Measurements from ENCODE around the gene OR51M1. TPM values are rescaled to one million over a fixed set of nuclear protein-coding genes. Genes with fewer than 3 reads are reported as not detected.

Gene OR51M1
- total and polyA plus RNA-seq, 2 experiments from 2014 or later, result not detected

DNA sequence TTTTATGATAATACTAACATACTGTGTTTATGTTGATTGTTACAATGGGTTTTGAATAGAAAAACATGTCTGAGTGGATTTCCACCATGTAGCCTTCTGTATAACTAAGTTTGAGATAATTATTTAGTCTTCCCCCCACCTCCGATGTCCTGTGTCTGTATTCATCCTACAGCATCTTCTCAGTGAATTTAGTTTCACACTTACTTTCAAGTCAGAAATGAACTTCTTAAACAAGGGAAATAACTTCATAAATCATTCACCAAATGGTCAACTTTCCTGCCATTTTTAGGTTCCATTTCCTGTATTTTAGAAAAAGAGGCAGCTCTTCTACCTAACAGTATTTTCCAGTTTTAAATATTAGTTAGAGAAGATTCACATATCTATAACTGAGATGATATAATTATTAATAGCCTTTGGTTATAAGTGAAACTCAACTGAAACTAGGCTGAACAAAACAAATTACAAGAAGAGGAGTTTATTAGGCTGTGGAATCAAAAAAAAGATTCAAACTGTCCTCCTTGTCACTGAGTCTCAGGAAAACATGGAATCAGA is 43.8 kb upstream of the OR51M1 start:
- no peaks in the 10 kb centered on the region for H3K79me2 ChIP-seq
- H3K36me3 ChIP-seq (replicated peaks; ENCODE audit: insufficient read depth, low read depth), result no peaks in the 10 kb centered on the region
- no peaks in the 10 kb centered on the region for H3K9me3 ChIP-seq (ENCODE audit: low read depth)
- H2AFZ ChIP-seq, result no peak overlapping the region
- WGBS (ENCODE audit: low lambda C conversion rate, missing lambda C conversion rate), result 91% methylated on average over 1 of the region's 1 CpG
- no peaks in the 10 kb centered on the region for H3K27me3 ChIP-seq
- no peaks in the 10 kb centered on the region for H4K20me1 ChIP-seq (ENCODE audit: insufficient read depth, poor library complexity, severe bottlenecking)
- H3K27ac ChIP-seq, result no peak overlapping the region
- no peaks in the 10 kb centered on the region for H3K9me2 ChIP-seq (replicated peaks; ENCODE audit: insufficient read depth)
- DNase-seq (ENCODE audit: low spot score), result no peak
- no peak overlapping the region for H3K4me3 ChIP-seq
- TF ChIP-seq EZH2 (IDR thresholded peaks at IDR 0.05; ENCODE audit: borderline replicate concordance) (no peak), EZH2phosphoT487 (IDR thresholded peaks at IDR 0.05; ENCODE audit: low read depth, severe bottlenecking, unreplicated experiment) (no peak)
- TF ChIP-seq, protein P1, sequence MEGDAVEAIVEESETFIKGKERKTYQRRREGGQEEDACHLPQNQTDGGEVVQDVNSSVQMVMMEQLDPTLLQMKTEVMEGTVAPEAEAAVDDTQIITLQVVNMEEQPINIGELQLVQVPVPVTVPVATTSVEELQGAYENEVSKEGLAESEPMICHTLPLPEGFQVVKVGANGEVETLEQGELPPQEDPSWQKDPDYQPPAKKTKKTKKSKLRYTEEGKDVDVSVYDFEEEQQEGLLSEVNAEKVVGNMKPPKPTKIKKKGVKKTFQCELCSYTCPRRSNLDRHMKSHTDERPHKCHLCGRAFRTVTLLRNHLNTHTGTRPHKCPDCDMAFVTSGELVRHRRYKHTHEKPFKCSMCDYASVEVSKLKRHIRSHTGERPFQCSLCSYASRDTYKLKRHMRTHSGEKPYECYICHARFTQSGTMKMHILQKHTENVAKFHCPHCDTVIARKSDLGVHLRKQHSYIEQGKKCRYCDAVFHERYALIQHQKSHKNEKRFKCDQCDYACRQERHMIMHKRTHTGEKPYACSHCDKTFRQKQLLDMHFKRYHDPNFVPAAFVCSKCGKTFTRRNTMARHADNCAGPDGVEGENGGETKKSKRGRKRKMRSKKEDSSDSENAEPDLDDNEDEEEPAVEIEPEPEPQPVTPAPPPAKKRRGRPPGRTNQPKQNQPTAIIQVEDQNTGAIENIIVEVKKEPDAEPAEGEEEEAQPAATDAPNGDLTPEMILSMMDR (IDR thresholded peaks at IDR 0.05; ENCODE audit: poor library complexity), result no peak
- no peak overlapping the region for H3K4me2 ChIP-seq
- H3K4me1 ChIP-seq (ENCODE audit: insufficient read depth), result no peaks in the 10 kb centered on the region

GRCh38 chr11:5343474-5344335 is 39.9 kb upstream of the OR51M1 start, which contains the start of gene OR51B5:
OR51B5 (minus strand) TSS chr11:5343524; CDS start chr11:5343524, 0 bp downstream.
- Histone ChIP-seq H3K36me3 (replicated peaks; ENCODE audit: insufficient read depth, low read depth) (no peaks in the 10 kb centered on the region), H3K27ac (no peak within 1 kb of the TSS), H3K4me3 (no peak within 1 kb of the TSS), H3K4me2 (no peak within 1 kb of the TSS), H3K4me1 (ENCODE audit: insufficient read depth) (no peaks in the 10 kb centered on the region), H3K9me3 (ENCODE audit: low read depth) (no peaks in the 10 kb centered on the region), H4K20me1 (ENCODE audit: insufficient read depth, poor library complexity, severe bottlenecking) (no peaks in the 10 kb centered on the region), H3K79me2 (no peaks in the 10 kb centered on the region), H3K9me2 (replicated peaks; ENCODE audit: insufficient read depth) (no peaks in the 10 kb centered on the region), H3K27me3 (no peaks in the 10 kb centered on the region), H2AFZ (no peak within 1 kb of the TSS)
- 81% methylated on average over 6 of the region's 6 CpGs for WGBS (ENCODE audit: low lambda C conversion rate, missing lambda C conversion rate)
- DNase-seq (ENCODE audit: low spot score), result no peak
- TF ChIP-seq EZH2phosphoT487 (IDR thresholded peaks at IDR 0.05; ENCODE audit: low read depth, severe bottlenecking, unreplicated experiment), result no peak
- no peak for TF ChIP-seq EZH2 (IDR thresholded peaks at IDR 0.05; ENCODE audit: borderline replicate concordance)
- TF ChIP-seq, protein P1 (IDR thresholded peaks at IDR 0.05; ENCODE audit: poor library complexity), result no peak

GRCh38 chr11:5345831-5346230 is 37.8 kb upstream of the OR51M1 start:
- Histone ChIP-seq H3K4me1 (ENCODE audit: insufficient read depth) (no peaks in the 10 kb centered on the region), H4K20me1 (ENCODE audit: insufficient read depth, poor library complexity, severe bottlenecking) (no peaks in the 10 kb centered on the region), H3K27me3 (no peaks in the 10 kb centered on the region), H3K4me2 (no peak overlapping the region), H3K4me3 (no peak overlapping the region), H3K9me3 (ENCODE audit: low read depth) (no peaks in the 10 kb centered on the region), H2AFZ (no peak overlapping the region), H3K27ac (no peak overlapping the region), H3K36me3 (replicated peaks; ENCODE audit: insufficient read depth, low read depth) (no peaks in the 10 kb centered on the region), H3K9me2 (replicated peaks; ENCODE audit: insufficient read depth) (no peaks in the 10 kb centered on the region), H3K79me2 (no peaks in the 10 kb centered on the region)
- WGBS (ENCODE audit: low lambda C conversion rate, missing lambda C conversion rate), result 64% methylated on average over 3 of the region's 3 CpGs
- no peak for TF ChIP-seq EZH2phosphoT487 (IDR thresholded peaks at IDR 0.05; ENCODE audit: low read depth, severe bottlenecking, unreplicated experiment)
- TF ChIP-seq EZH2 (IDR thresholded peaks at IDR 0.05; ENCODE audit: borderline replicate concordance), result no peak
- TF ChIP-seq, protein P1 (IDR thresholded peaks at IDR 0.05; ENCODE audit: poor library complexity), result no peak
- no peak for DNase-seq (ENCODE audit: low spot score)

All from hepatocyte (in vitro differentiated cells).